ENCODE data around the gene ITGBL1.

The ITGBL1 gene

DNA sequence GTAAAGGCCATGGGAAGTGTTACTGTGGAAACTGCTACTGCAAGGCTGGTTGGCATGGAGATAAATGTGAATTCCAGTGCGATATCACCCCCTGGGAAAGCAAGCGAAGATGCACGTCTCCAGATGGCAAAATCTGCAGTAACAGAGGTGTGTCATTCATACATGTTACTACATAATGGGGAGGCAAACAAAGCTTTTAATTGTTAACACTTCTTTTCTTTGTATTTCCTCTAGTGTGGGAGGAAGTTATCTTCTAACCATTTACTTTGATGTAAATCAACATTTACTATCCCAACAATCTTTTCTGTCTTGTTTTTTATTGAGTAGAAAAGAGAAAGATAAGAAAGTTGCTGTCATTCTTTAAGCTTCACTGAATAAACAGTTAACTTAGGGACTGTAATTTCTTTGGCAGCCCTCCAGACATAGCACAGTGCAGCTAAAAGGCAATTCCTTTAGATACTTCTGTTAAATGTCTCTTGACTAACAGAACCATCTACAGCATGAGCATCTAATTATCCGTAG is 126.9 kb downstream of the ITGBL1 start:
- no peaks in the 10 kb centered on the region for H3K4me1 ChIP-seq (ENCODE audit: control insufficient read depth, insufficient read depth, low read length)
- H3K9me3 ChIP-seq (ENCODE audit: control insufficient read depth, low read length) = no peaks in the 10 kb centered on the region
- no peaks in the 10 kb centered on the region for H3K36me3 ChIP-seq (ENCODE audit: control insufficient read depth, insufficient read depth, low read length)
- H3K4me3 ChIP-seq (ENCODE audit: low read length) = no peak overlapping the region
- H3K9ac ChIP-seq (ENCODE audit: low read length) = no peak overlapping the region
- no peaks in the 10 kb centered on the region for H3K27me3 ChIP-seq (ENCODE audit: control insufficient read depth, insufficient read depth, low read length)

- H3K4me1 ChIP-seq (ENCODE audit: control insufficient read depth, insufficient read depth, low read length) = no peaks in the 10 kb centered on the region
- H3K9ac ChIP-seq (ENCODE audit: low read length) = no peak overlapping the region
- no peak overlapping the region for H3K4me3 ChIP-seq (ENCODE audit: low read length)
- H3K36me3 ChIP-seq (ENCODE audit: control insufficient read depth, insufficient read depth, low read length) = no peaks in the 10 kb centered on the region
- H3K9me3 ChIP-seq (ENCODE audit: control insufficient read depth, low read length) = no peaks in the 10 kb centered on the region
- no peaks in the 10 kb centered on the region for H3K27me3 ChIP-seq (ENCODE audit: control insufficient read depth, insufficient read depth, low read length)
Observed at GRCh38 chr13:101584331-101584730, 131.9 kb downstream of the ITGBL1 start.

- no peaks in the 10 kb centered on the region for H3K4me1 ChIP-seq (ENCODE audit: control insufficient read depth, insufficient read depth, low read length)
- H3K9me3 ChIP-seq (ENCODE audit: control insufficient read depth, low read length) = no peaks in the 10 kb centered on the region
- no peaks in the 10 kb centered on the region for H3K36me3 ChIP-seq (ENCODE audit: control insufficient read depth, insufficient read depth, low read length)
- no peaks in the 10 kb centered on the region for H3K27me3 ChIP-seq (ENCODE audit: control insufficient read depth, insufficient read depth, low read length)
- no peak overlapping the region for H3K4me3 ChIP-seq (ENCODE audit: low read length)
- no peak overlapping the region for H3K9ac ChIP-seq (ENCODE audit: low read length)
Observed at GRCh38 chr13:101590479-101590878, 138.0 kb downstream of the ITGBL1 start.

DNA sequence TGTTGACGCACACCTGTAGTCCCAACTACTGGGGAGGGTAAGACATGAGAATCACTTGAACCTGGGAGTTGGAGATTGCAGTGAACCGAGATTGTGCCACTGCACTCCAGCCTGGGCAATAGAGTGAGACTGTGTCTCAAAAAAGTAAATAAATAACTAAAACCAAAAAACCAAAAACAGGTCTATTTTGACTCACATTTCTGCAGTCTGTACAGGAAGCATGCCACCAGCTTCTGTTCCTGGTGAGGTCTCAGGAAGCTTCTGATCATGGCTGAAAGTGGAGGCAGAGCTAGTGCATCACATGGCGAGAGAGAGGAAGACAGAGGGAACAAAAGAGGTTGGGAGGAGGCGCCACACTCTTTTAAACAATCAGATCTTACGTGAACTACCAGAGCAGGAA is 142.5 kb downstream of the ITGBL1 start:
- no peak overlapping the region for H3K9ac ChIP-seq (ENCODE audit: low read length)
- no peaks in the 10 kb centered on the region for H3K4me1 ChIP-seq (ENCODE audit: control insufficient read depth, insufficient read depth, low read length)
- H3K36me3 ChIP-seq (ENCODE audit: control insufficient read depth, insufficient read depth, low read length) = no peaks in the 10 kb centered on the region
- no peak overlapping the region for H3K4me3 ChIP-seq (ENCODE audit: low read length)
- no peaks in the 10 kb centered on the region for H3K27me3 ChIP-seq (ENCODE audit: control insufficient read depth, insufficient read depth, low read length)
- no peaks in the 10 kb centered on the region for H3K9me3 ChIP-seq (ENCODE audit: control insufficient read depth, low read length)

GRCh38 chr13:101596803-101597202 is 144.3 kb downstream of the ITGBL1 start:
- no peaks in the 10 kb centered on the region for H3K9me3 ChIP-seq (ENCODE audit: control insufficient read depth, low read length)
- no peak overlapping the region for H3K9ac ChIP-seq (ENCODE audit: low read length)
- no peaks in the 10 kb centered on the region for H3K27me3 ChIP-seq (ENCODE audit: control insufficient read depth, insufficient read depth, low read length)
- no peaks in the 10 kb centered on the region for H3K4me1 ChIP-seq (ENCODE audit: control insufficient read depth, insufficient read depth, low read length)
- no peaks in the 10 kb centered on the region for H3K36me3 ChIP-seq (ENCODE audit: control insufficient read depth, insufficient read depth, low read length)
- H3K4me3 ChIP-seq (ENCODE audit: low read length) = no peak overlapping the region

- Histone ChIP-seq H3K9me3 (ENCODE audit: control insufficient read depth, low read length) (no peaks in the 10 kb centered on the region), H3K9ac (ENCODE audit: low read length) (no peak overlapping the region), H3K36me3 (ENCODE audit: control insufficient read depth, insufficient read depth, low read length) (no peaks in the 10 kb centered on the region), H3K27me3 (ENCODE audit: control insufficient read depth, insufficient read depth, low read length) (no peaks in the 10 kb centered on the region), H3K4me1 (ENCODE audit: control insufficient read depth, insufficient read depth, low read length) (no peaks in the 10 kb centered on the region), H3K4me3 (ENCODE audit: low read length) (no peak overlapping the region)
Observed at GRCh38 chr13:101611491-101612475, 159.3 kb downstream of the ITGBL1 start.

DNA sequence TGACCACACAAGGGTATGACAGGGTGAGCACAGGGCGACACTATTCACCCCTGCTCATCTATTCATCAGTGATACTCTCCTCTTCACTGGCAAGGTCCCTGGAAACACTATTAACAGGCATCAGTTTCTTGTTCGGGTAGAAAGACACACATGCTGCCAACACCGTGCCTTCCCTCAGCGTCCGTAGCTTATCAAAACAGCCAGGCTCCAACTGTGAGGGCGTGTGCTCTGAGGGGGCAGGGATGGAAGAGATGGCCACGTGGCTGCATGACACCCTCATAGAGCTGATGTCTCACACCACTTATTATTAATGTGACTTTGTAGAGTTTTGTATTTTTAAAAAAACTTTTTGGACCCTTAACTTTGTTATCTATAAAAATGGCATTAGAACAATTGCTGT is 160.3 kb downstream of the ITGBL1 start:
- Histone ChIP-seq H3K9me3 (ENCODE audit: control insufficient read depth, low read length) (no peaks in the 10 kb centered on the region), H3K36me3 (ENCODE audit: control insufficient read depth, insufficient read depth, low read length) (no peaks in the 10 kb centered on the region), H3K4me1 (ENCODE audit: control insufficient read depth, insufficient read depth, low read length) (no peaks in the 10 kb centered on the region), H3K4me3 (ENCODE audit: low read length) (no peak overlapping the region), H3K27me3 (ENCODE audit: control insufficient read depth, insufficient read depth, low read length) (no peaks in the 10 kb centered on the region), H3K9ac (ENCODE audit: low read length) (no peak overlapping the region)

DNA sequence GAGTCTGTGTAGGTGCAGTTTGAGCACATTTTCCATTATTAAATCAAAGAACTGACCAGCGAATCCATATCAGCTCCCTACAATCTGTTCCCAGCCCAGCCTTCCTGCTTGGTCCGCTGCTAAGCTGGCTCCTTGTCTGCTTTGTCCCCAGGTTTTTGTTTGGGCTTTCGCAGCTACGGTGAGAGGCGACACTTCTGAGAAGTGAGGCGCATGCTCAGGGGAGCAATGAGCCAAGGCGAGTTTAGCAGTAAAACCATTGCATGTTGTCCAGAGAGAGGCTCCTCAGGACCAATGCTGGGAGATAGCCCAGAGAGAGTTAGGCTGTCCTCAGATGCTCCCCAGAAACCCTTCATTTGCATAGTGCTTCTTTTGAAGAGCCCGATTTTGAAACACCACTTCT is 162.0 kb downstream of the ITGBL1 start:
- H3K27me3 ChIP-seq (ENCODE audit: control insufficient read depth, insufficient read depth, low read length) = no peaks in the 10 kb centered on the region

DNA sequence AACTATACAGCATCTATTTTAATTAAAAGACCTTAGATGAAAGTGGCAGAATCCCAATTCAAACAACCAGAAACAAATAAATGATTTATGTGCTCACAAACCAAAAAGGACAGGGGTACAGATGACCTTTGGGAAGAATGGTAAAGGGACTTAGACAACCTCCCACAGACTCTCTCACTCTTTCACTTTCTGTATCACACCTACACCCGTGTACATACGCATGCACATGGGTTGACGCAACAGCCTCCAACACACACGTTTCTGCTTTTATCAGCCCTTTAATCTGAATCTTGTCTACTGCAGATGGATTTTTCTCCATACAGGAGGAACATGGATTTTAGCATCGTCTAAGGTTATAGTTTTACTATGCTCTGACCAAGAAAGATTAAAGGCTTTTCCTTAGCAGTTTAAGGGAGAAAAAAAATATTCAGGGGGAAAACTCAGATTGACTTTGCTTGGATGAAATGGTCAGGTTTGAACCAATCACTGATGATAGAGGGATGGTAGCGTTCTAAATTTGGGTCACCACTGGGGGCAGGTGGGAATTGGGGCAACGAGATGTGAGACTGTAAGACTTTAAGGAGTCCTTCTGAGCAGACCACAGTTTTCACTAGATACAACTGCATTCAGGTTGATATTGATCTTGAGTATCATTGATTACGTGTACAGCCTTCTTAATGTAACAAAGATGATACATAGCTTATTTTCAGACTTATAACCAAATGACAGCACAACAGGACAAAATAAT is 166.1 kb downstream of the ITGBL1 start:
- Histone ChIP-seq H3K4me3 (ENCODE audit: low read length) (no peak overlapping the region), H3K36me3 (ENCODE audit: control insufficient read depth, insufficient read depth, low read length) (no peaks in the 10 kb centered on the region)

More for the DNA sequence above, 162.0 kb downstream of the ITGBL1 start:
- Histone ChIP-seq H3K4me3 (ENCODE audit: low read length) (no peak overlapping the region), H3K9me3 (ENCODE audit: control insufficient read depth, low read length) (no peaks in the 10 kb centered on the region), H3K36me3 (ENCODE audit: control insufficient read depth, insufficient read depth, low read length) (no peaks in the 10 kb centered on the region), H3K9ac (ENCODE audit: low read length) (no peak overlapping the region), H3K4me1 (ENCODE audit: control insufficient read depth, insufficient read depth, low read length) (no peaks in the 10 kb centered on the region)

GRCh38 chr13:101621099-101621498 is 168.6 kb downstream of the ITGBL1 start:
- H3K4me1 ChIP-seq (ENCODE audit: control insufficient read depth, insufficient read depth, low read length) = peaks cover 17% of the 10 kb centered on the region
- H3K36me3 ChIP-seq (ENCODE audit: control insufficient read depth, insufficient read depth, low read length) = no peaks in the 10 kb centered on the region
- H3K9me3 ChIP-seq (ENCODE audit: control insufficient read depth, low read length) = no peaks in the 10 kb centered on the region
- no peaks in the 10 kb centered on the region for H3K27me3 ChIP-seq (ENCODE audit: control insufficient read depth, insufficient read depth, low read length)
- H3K4me3 ChIP-seq (ENCODE audit: low read length) = no peak overlapping the region
- H3K9ac ChIP-seq (ENCODE audit: low read length) = no peak overlapping the region

More for the DNA sequence above, 166.1 kb downstream of the ITGBL1 start:
- Histone ChIP-seq H3K4me1 (ENCODE audit: control insufficient read depth, insufficient read depth, low read length) (peaks cover 3% of the 10 kb centered on the region), H3K9me3 (ENCODE audit: control insufficient read depth, low read length) (no peaks in the 10 kb centered on the region), H3K27me3 (ENCODE audit: control insufficient read depth, insufficient read depth, low read length) (no peaks in the 10 kb centered on the region), H3K9ac (ENCODE audit: low read length) (no peak overlapping the region)

DNA sequence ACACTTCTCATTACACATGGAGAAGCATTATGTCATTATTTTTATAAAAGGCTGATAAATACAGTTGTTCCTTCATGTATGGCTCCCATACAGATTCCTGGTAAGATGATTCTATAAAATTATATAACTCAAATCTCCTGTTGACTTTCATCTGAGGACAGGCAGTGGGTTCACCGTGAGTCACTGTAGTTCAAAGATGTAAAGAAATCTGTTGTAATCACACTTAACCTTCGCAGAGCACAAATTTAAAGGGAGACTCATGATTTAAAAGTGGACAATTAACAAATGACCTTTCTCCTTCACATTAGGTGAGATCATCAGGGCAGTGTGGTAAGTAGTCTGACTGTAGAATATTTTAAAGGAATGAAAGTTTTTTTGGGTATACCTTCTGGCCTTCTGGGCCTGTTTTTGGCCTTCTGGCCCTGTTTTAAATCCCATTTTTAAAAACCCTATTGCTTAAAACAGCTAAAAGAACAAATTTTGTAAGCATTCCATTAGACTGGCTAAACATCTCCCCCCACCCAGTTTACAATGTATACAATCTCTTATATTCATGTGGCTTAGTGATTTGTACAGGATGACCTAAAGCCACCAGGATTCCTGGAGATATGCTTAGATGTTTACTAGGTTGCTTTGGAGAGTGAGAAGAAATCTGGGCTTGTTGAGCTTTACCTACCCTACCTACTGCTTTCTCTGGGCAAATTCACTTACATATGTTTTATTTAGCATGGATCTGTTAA is 171.2 kb downstream of the ITGBL1 start:
- H3K36me3 ChIP-seq (ENCODE audit: control insufficient read depth, insufficient read depth, low read length) = no peaks in the 10 kb centered on the region
- H3K9me3 ChIP-seq (ENCODE audit: control insufficient read depth, low read length) = no peaks in the 10 kb centered on the region
- peaks cover 17% of the 10 kb centered on the region for H3K4me1 ChIP-seq (ENCODE audit: control insufficient read depth, insufficient read depth, low read length)
- H3K9ac ChIP-seq (ENCODE audit: low read length) = peak overlapping the region; percentile 36
- H3K4me3 ChIP-seq (ENCODE audit: low read length) = no peak overlapping the region
- no peaks in the 10 kb centered on the region for H3K27me3 ChIP-seq (ENCODE audit: control insufficient read depth, insufficient read depth, low read length)

Measured in mucosa of stomach (tissue), 1 donor.